Activated T-helper 1 cell treated with anti-CD3 and anti-CD28 coated beads, Interleukin-12 subunit alpha, Interleukin-12 subunit beta, Interleukin-2, Interleukin-4 antibody, amounts not matched to agents 30 ng/mL and 10 ng/mL and 1 ng/mL, durations not matched to agents 14 hours and 24 hours and 36 hours (primary cell): ENCODE results near the gene ZNF880. TPM values are rescaled to one million over a fixed set of nuclear protein-coding genes. Genes with fewer than 3 reads are reported as not detected.
"Not testable (repeated sequence)": the region's sequence is repeated elsewhere in the genome, so short reads cannot be mapped to it uniquely, and the experiment has no call there.

Experiments
- DNase-seq: peaks from one replicate; pipeline ENCODE4 v3.0.0; 2021; ENCODE audit warnings: low spot score
- H3K27ac Mint-ChIP-seq: one replicate; pipeline ENCODE4 v1.8.0; 2021; ENCODE audit warnings: mild to moderate bottlenecking, mixed read lengths
- H3K27me3 Mint-ChIP-seq: one replicate; pipeline ENCODE4 v1.8.0; 2022; ENCODE audit warnings: mild to moderate bottlenecking, moderate library complexity, mixed read lengths; ENCODE audit not compliant: insufficient read depth
- H3K36me3 Mint-ChIP-seq: one replicate; pipeline ENCODE4 v1.8.0; 2021; ENCODE audit warnings: low read depth, mixed read lengths
- H3K4me1 Mint-ChIP-seq: one replicate; pipeline ENCODE4 v1.8.0; 2021; ENCODE audit warnings: low read depth, mixed read lengths
- H3K4me3 Mint-ChIP-seq: one replicate; pipeline ENCODE4 v1.8.0; 2021; ENCODE audit warnings: mild to moderate bottlenecking, moderate library complexity, mixed read lengths
- H3K9me3 Mint-ChIP-seq: one replicate; pipeline ENCODE4 v1.8.0; 2021; ENCODE audit warnings: mixed read lengths
- intact Hi-C: fragments of 100-400 bp; cut with micrococcal nuclease; formaldehyde crosslinking; loops from one replicate; pipeline ENCODE4 v1.15.1; 2024
- total RNA-seq: library from RNA; stranded (reverse); gene quantifications from 2 replicates; pipeline ENCODE4 v1.2.3, GENCODE V29; 2022

Gene ZNF880
- 5.4 and 12.5 TPM in 2 replicates for total RNA-seq

DNA sequence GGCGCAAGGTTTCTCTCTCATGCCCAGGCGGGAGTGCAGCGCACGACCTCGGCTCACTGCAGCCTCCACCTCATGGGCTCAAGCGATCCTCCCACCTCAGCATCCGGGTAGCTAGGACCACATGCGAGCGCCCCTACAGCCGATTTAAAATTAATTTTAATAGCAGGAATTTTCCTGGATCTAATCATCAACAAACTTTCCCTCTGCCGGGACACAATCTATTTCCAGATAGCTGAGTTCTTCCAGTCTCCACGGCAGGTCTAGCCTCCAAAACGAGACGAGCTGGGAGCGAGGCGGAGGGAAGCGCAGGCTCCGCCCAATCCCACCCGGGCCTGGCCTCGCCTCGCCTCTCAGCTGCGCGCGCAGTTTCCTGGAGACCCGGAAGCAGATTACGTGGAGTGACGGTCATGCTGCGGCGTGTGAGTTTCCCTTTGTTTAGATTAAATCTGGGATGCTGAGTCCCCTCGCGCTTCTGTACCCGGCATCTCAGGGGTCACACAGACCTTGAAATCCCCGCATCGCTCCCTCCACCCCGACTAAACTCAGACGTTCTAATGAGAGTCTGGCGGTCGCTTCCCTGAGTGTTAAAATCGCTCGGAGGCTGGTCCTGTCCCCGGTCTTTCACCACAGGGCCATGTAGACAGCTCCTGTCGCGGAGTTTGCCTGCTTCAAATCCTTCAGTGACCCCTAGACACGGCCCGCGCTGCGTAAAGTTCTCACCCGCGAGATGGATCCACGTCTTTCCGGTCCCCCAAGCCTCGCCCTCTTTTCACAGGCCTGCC is at the start of gene ZNF880:
TSS of gene ZNF880 (plus strand) at position 365 of the 782 bp plus-strand sequence. CDS start at position 408, 43 bp downstream.
- H3K36me3 Mint-ChIP-seq, result peaks cover 24% of the 10 kb centered on the region
- intact Hi-C loops, result loop anchor here (2.0 kb wide), 2 partner anchors 27 to 33 kb away; partner anchors contain the start of genes ZNF528 and ZNF610
- H3K4me3 Mint-ChIP-seq, result peak within 1 kb of the TSS; percentile 89
- H3K9me3 Mint-ChIP-seq, result peaks cover 59% of the 10 kb centered on the region
- H3K27me3 Mint-ChIP-seq, result no peaks in the 10 kb centered on the region
- H3K27ac Mint-ChIP-seq, result peak within 1 kb of the TSS; percentile 91
- peaks cover 6% of the 10 kb centered on the region for H3K4me1 Mint-ChIP-seq
- peak; percentile 80 for DNase-seq

DNA sequence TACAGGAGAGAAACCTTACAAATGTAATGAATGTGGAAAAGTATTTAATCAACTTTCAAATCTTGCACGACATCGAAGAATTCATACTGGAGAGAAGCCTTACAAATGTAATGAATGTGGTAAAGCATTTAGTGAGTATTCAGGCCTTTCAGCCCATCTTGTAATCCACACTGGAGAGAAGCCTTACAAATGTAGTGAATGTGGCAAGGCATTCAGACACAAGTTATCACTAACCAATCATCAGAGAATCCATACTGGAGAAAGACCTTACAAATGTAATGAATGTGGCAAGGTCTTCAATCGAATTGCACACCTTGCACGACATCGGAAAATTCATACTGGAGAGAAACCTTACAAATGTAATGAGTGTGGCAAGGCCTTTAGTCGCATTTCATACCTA is 47.3 kb upstream of the ZNF880 start:
- no peaks in the 10 kb centered on the region for H3K4me1 Mint-ChIP-seq
- H3K9me3 Mint-ChIP-seq, result peaks cover 90% of the 10 kb centered on the region
- H3K36me3 Mint-ChIP-seq, result peaks cover 50% of the 10 kb centered on the region
- no peak for DNase-seq
- no peak overlapping the region for H3K4me3 Mint-ChIP-seq
- H3K27ac Mint-ChIP-seq, result no peak overlapping the region
- intact Hi-C loops, result no loop called here
- no peaks in the 10 kb centered on the region for H3K27me3 Mint-ChIP-seq

DNA sequence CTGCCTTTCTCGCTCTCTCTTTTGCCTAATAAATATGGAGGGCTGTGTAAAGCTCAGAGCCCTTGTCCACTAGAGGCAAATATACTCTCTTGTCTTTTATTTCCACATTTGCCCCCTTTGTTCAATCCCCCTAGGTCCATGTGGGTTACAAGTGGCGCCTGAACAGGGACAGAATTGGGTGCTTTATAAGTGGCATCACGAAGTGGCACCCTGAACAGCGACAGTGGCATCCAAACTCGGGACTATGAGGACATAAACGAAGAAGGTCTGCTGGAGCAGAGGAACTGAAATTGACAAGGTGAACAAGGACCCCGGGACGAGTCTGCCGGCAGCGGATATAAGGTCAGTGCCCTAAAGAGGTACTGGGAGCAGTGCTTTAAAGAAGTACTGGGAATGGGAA is 38.0 kb upstream of the ZNF880 start:
- H3K4me1 Mint-ChIP-seq, result no peaks in the 10 kb centered on the region
- no peaks in the 10 kb centered on the region for H3K27me3 Mint-ChIP-seq
- no peak overlapping the region for H3K27ac Mint-ChIP-seq
- peaks cover 61% of the 10 kb centered on the region for H3K9me3 Mint-ChIP-seq
- DNase-seq, result no peak
- H3K36me3 Mint-ChIP-seq, result peaks cover 4% of the 10 kb centered on the region
- intact Hi-C loops, result no loop called here
- no peak overlapping the region for H3K4me3 Mint-ChIP-seq

DNA sequence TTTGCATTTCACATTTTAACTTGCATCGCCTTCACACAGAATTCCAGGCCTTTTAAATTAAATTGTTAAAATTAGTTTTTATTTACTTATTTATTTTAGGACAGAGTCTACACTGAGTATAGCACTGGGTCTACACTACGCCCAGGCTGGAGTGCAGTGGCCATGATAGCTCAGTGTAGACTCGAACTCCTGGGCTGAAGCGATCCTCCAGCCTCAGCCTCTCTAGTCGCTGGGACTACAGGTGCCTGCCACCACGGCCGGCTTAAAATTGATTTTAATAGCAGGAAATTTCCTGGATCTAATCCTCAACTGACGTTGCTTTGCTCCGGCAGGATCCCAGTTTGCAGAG is 34.0 kb upstream of the ZNF880 start:
- Mint-ChIP-seq H3K36me3 (peaks cover 9% of the 10 kb centered on the region), H3K27me3 (no peaks in the 10 kb centered on the region), H3K4me3 (peak overlapping the region; percentile 88), H3K27ac (peak overlapping the region; percentile 91), H3K9me3 (peaks cover 55% of the 10 kb centered on the region), H3K4me1 (peaks cover 5% of the 10 kb centered on the region)
- intact Hi-C loops, result loop anchor here (1.0 to 2.0 kb wide), 5 partner anchors 33 to 303 kb away; partner anchors contain the start of genes ZNF528, ZNF766, ZNF83 and ZNF880
- no peak for DNase-seq

DNA sequence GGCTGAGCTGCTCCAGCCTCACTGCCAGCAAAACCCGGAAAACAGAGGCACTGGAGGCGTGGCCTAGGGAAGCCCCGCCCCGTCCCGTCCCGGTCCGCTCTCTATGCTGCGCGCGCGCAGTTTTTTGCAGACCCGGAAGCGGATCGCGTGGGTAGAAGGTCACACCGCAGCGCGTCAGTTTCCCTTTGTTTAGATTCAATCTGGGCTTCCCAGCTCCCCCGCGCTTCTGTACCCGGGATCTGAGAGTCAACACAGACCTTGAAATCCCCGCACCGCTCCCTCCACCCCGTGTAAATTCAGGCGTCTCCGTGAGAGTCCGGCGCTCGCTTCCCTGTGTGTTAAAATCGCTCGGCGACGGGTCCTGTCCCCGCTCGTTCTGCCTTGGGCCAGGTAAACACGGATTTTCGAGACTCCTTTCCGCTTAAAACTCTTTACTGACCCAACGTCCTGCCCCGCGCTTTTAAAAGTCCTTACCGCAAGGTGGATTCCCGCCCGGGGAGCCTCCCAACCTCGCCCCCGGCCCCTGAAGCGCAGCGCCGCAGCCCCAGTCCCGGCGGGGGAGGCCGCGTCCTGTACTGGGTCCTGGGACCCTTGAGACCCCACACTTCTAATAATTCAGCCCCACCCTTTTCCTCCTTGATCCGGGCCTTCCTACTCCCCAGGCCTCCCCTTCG is 33.5 kb upstream of the ZNF880 start, which contains the start of gene ZNF610:
TSS of gene ZNF610 (plus strand) at position 127 of the 674 bp plus-strand sequence. CDS start 12,930 bp downstream, outside the sequence.
- peak within 1 kb of the TSS; percentile 91 for H3K27ac Mint-ChIP-seq
- H3K4me1 Mint-ChIP-seq, result peaks cover 5% of the 10 kb centered on the region
- peak within 1 kb of the TSS; percentile 88 for H3K4me3 Mint-ChIP-seq
- peaks cover 9% of the 10 kb centered on the region for H3K36me3 Mint-ChIP-seq
- intact Hi-C loops, result loop anchor here (1.0 to 2.0 kb wide), 5 partner anchors 33 to 302 kb away; partner anchors contain the start of genes ZNF528, ZNF766, ZNF83 and ZNF880
- no peaks in the 10 kb centered on the region for H3K27me3 Mint-ChIP-seq
- peak; percentile 77 for DNase-seq
- H3K9me3 Mint-ChIP-seq, result peaks cover 50% of the 10 kb centered on the region

DNA sequence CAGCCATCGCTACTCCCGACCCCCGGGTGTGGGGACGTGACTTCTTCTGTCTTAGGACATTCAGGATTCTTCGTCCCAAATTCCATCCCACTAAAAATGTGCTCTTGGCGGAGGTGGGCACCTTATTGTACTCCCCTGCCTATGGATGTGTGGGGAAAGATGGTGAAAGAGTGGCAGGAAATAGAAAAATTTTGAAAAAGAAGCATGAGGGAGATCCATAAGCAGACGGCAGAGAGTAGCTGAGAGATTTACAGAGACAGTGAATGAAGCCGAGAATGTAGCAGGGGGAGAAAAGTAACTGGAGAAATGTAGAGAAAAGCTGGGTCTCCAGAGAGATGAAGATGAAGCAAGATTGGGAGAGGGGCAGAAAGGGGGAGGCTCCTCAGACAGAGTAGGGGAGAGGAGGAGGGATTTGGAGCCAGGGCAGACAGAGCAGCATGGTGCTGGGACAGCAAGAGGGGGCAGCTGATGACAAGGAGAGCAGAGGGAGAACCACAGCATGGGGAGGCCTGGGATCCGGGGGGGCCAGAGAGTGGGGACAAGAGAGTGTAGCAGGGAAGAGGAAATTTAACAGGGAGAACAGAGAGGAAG is 32.8 kb upstream of the ZNF880 start:
- Mint-ChIP-seq H3K27me3 (no peaks in the 10 kb centered on the region), H3K27ac (peak overlapping the region; percentile 87), H3K36me3 (peaks cover 9% of the 10 kb centered on the region), H3K4me3 (peak overlapping the region; percentile 88), H3K9me3 (peaks cover 46% of the 10 kb centered on the region), H3K4me1 (peaks cover 5% of the 10 kb centered on the region)
- intact Hi-C loops, result loop anchor here (1.0 to 2.0 kb wide), 5 partner anchors 32 to 301 kb away; partner anchors contain the start of genes ZNF528, ZNF766, ZNF83 and ZNF880
- DNase-seq, result no peak

DNA sequence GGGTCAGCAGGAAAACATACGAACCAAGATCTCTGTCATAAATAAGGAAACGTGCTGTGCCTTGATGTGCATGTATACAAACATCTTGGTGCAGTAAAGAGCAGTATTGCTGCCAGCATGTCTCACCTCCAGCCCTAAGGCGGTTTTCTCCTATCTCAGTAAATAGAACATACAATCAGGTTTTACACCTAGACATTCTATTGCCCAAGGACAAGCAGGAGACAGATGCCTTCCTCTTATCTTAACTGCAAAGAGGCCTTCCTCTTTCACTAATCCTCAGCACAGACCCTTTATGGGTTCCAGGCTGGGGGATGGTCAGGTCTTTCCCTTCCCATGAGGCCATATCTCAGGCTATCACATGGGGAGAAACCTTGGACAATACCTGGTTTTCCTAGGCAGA is 30.7 kb upstream of the ZNF880 start:
- DNase-seq, H3K36me3 Mint-ChIP-seq, H3K4me1 Mint-ChIP-seq, H3K27me3 Mint-ChIP-seq, H3K4me3 Mint-ChIP-seq, H3K27ac Mint-ChIP-seq, intact Hi-C loops: not testable (repeated sequence)
- peaks cover 35% of the 10 kb centered on the region for H3K9me3 Mint-ChIP-seq

DNA sequence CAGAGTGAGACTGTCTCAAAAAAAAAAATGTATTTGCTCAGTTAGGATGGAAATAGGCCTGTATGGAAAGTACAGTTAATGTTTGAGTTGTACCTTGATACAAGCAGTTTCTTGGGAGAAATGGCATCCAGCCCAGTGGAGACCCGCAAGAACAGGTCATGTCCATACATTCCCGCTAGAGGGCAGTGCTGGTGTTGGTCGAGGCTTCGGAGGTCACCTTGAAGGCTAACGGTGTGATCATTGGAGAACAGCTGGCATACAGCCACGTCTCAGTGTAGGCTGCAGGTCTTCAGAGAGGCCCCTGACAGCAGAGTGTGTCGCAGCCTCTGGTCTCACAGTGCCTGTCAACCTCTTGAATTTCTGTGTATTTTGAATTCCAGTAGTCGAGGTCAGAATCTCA is 26.2 kb upstream of the ZNF880 start:
- H3K27me3 Mint-ChIP-seq, result no peaks in the 10 kb centered on the region
- intact Hi-C loops, result no loop called here
- no peak overlapping the region for H3K27ac Mint-ChIP-seq
- peak; percentile 19 for DNase-seq
- H3K4me1 Mint-ChIP-seq, result no peaks in the 10 kb centered on the region
- peaks cover 36% of the 10 kb centered on the region for H3K9me3 Mint-ChIP-seq
- peaks cover 2% of the 10 kb centered on the region for H3K36me3 Mint-ChIP-seq
- no peak overlapping the region for H3K4me3 Mint-ChIP-seq

DNA sequence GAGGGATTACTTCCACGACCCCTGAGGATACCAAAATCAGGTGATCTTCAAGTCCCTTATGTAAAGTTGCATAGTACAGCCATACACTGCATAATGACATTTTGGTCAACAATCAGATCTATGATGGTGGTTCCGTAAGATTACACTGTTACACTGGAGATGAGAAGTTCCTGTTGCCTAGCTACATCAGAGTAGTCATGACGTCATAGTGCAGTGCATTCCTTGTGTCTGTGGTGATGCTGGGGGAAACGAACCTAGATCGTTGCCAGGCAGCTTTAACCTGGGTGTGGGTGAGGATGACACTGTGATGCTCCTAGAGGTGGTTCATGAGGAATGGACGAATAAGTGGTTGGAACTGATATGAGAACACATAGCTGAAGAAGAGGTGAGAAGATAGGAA is 24.6 kb upstream of the ZNF880 start:
- Mint-ChIP-seq H3K4me3 (no peak overlapping the region), H3K9me3 (peaks cover 43% of the 10 kb centered on the region)

DNA sequence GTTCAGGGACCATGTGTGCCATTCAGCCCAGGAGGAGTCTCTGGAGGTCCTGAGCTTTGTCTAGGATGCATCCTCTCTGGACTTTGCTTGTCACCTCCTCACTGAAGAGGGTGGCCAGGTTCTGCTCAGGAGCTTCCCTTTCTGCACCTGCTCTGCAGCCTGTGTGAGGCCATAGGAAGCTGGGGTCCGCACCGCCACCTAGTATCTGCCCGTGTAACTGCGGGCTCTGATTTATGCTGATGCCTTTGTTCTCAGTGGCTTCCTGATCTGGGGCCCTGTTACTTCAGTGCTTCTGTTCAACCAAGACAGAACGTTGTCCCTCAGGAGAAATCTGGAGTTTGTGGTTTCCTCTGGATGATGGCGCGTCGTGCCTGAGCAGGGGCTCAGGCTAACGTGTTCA is 18.2 kb upstream of the ZNF880 start:
- Mint-ChIP-seq H3K27ac (no peak overlapping the region), H3K4me3 (no peak overlapping the region), H3K36me3 (no peaks in the 10 kb centered on the region), H3K9me3 (peaks cover 60% of the 10 kb centered on the region), H3K27me3 (no peaks in the 10 kb centered on the region), H3K4me1 (no peaks in the 10 kb centered on the region)
- intact Hi-C loops, result no loop called here
- no peak for DNase-seq

More for the DNA sequence above, 24.6 kb upstream of the ZNF880 start:
- no peak for DNase-seq
- H3K27me3 Mint-ChIP-seq, result no peaks in the 10 kb centered on the region
- H3K36me3 Mint-ChIP-seq, result peaks cover 2% of the 10 kb centered on the region
- intact Hi-C loops, result no loop called here
- H3K4me1 Mint-ChIP-seq, result no peaks in the 10 kb centered on the region
- no peak overlapping the region for H3K27ac Mint-ChIP-seq

DNA sequence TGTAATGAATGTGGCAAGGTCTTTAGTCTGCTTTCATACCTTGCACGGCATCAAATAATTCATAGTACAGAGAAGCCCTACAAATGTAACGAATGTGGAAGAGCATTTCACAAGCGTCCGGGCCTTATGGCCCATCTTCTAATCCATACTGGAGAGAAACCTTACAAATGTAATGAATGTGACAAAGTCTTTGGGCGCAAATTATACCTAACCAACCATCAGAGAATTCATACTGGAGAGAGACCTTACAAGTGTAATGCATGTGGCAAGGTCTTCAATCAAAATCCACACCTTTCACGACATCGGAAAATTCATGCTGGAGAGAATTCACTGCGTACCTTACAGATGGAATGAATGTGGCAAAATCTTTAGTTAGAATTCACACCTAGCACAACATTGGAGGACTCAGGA is 3.3 kb upstream of the ZNF880 start:
- Mint-ChIP-seq H3K4me3 (no peak overlapping the region), H3K36me3 (peaks cover 9% of the 10 kb centered on the region), H3K4me1 (peaks cover 6% of the 10 kb centered on the region), H3K9me3 (peaks cover 52% of the 10 kb centered on the region), H3K27me3 (no peaks in the 10 kb centered on the region), H3K27ac (no peak overlapping the region)
- intact Hi-C loops, result no loop called here
- no peak for DNase-seq

DNA sequence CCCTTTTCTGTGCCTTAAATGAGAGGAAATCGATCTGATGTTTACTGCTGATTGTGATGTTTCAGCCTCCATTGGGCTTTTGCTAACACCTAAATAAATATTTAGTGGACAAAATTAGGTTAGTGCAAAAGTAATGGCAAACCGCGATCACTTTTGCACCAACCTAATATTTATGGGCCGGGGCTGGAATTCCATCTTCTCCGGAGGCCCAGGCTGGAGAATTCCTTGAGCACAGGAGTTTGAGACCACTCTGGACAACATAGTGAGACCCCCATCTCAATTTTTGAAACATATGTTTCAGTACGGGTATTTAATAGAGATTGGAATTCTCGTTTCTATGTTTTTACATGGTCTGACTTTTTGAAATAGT is 603 bp downstream of the ZNF880 start:
- Mint-ChIP-seq H3K4me3 (peak overlapping the region; percentile 89), H3K27me3 (no peaks in the 10 kb centered on the region), H3K4me1 (peaks cover 6% of the 10 kb centered on the region), H3K36me3 (peaks cover 26% of the 10 kb centered on the region), H3K27ac (peak overlapping the region; percentile 91), H3K9me3 (peaks cover 60% of the 10 kb centered on the region)
- no peak for DNase-seq
- intact Hi-C loops, result no loop called here

DNA sequence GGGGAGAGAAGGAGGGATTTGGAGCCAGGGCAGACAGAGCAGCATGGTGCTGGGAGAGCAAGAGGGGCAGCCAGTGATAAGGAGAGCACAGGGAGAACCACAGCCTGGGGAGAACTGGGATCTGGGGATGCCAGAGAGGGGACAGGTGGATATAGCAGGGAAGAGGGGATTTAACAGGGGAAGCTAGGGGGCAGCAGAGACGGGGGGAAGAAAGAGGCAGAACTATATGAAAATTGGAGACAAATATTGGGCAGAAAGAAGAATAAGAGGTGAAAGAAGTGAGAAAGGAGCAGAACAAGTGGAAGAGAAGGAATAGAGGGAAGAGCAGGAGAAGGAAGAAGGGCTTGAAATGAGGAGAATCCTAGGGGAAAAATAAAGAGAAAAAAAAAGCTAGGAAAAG is 21.4 kb downstream of the ZNF880 start:
- Mint-ChIP-seq H3K9me3 (peaks cover 63% of the 10 kb centered on the region), H3K36me3 (peaks cover 2% of the 10 kb centered on the region), H3K4me1 (no peaks in the 10 kb centered on the region), H3K4me3 (no peak overlapping the region), H3K27me3 (no peaks in the 10 kb centered on the region), H3K27ac (no peak overlapping the region)
- intact Hi-C loops, result no loop called here
- DNase-seq, result no peak
